GM18951 (cell line): ENCODE results near the gene CLSTN2.

Experiments used
- POLR2A ChIP-seq: IDR thresholded peaks from 4 replicates; pipeline ENCODE4 v1.6.1; 2011; ENCODE audit warnings: mild to moderate bottlenecking; ENCODE audit not compliant: insufficient read length, insufficient read depth; ENCODE audit errors: extremely low read depth
- in situ Hi-C: fragments of 300-500 bp; cut with MboI; formaldehyde crosslinking; loops from one replicate; pipeline ENCODE4 v1.12.0; 2022; ENCODE audit warnings: low sequenced_read_pairs, mixed read lengths, inconsistent platforms; ENCODE audit not compliant: unreplicated experiment

CLSTN2 gene

DNA sequence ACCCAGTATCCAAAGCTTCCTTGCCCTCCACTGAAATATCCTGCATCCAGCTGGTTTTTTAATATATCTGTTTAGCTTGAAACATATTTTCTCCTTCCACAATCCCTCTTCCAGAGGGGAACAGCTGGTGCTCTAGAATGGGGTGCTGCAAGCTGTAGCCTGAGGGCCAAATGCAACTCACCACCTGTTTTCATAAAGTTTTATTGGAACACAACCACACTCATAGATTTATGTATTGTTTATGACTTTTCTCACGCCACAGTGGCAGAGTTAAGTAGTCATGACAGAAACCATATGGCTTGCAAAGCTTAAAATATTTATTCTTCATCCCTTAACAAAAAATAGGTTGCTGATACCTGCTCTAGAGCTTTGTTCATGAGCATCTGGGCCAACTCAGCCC is 298.7 kb downstream of the CLSTN2 start:
- in situ Hi-C loops: no loop called here
- TF ChIP-seq POLR2A: no peak

DNA sequence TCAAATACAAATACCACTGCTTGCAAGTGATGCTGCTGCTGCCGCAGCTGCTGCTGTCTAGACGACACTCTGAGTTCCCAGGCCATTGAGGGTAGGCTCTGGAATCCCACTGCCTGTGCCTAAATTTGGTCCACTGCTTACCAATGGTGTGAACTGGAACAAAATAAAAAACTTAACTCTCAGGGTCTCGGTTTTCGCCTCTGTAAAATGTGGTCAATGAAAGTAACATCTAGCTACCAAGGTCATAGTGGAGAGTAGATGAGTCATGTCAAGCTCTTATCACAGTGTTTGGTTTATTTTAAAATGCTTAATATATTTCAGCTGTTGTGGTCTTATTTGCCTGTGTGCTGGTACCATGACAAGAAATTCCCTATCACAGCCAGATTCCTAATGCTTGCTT is 299.3 kb downstream of the CLSTN2 start:
- no peak for TF ChIP-seq POLR2A
- in situ Hi-C loops: no loop called here

DNA sequence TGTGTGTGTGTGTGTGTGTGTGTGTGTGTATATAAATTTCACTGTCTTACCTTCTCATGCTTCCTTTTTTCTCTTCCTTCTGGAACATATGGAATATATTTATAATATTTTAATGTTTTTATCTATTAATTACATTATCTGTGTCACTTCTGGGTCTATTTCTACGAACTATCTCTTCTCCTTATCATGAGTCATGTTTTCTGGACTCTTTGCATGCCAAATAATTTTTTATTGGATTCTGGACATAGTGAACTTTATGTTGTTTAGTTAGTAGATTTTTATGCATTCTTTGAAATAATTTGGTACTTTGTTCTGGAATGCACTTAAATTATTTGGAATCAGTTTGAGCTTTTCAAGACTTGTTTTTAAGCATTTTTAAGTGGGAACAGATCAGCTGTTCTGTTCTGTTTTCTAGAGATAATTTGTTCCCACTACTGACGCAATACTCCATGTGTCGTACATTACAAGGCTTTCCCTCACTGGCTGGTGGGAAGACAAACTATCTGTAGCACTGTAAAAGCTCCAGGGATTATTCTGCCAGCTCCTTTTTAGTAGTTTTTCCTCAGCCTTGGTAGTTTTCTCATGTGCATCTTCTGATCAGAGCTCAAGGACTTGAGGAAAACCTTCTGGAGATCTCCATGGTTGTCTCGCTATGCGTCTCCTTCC is 302.0 kb downstream of the CLSTN2 start:
- in situ Hi-C loops: no loop called here

DNA sequence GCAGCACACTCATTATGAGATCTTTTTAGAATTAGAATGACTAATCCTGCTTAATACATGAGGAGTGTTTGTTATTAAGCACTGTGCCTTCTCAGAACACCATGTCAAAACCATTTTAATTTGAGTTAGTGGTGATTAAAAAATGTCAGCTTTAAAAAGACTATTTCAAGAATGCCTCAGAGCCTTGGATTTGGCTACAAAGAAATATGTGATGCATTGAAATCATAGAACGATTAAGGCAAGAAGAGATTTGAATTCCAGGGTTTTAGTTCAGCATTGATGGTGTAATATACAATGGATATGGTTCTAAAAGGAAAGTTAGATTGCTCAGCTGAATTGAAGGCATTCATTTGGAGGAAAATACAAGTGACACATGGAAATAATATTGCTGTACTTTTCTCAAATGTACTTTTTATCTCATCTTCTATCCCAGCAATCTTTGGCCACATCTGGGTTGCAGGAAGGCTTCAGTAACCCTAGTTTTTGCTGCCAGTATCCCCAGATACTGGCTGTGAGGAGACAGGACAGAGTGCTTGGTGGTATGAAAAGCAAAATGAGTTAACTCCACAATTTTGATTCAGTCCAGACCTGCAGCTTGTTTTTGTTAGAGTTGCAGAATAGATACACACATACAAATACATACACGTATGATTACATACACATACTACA is 303.8 kb downstream of the CLSTN2 start:
- in situ Hi-C loops: no loop called here
- TF ChIP-seq POLR2A: no peak

More for the DNA sequence above, 302.0 kb downstream of the CLSTN2 start:
- TF ChIP-seq POLR2A: no peak

DNA sequence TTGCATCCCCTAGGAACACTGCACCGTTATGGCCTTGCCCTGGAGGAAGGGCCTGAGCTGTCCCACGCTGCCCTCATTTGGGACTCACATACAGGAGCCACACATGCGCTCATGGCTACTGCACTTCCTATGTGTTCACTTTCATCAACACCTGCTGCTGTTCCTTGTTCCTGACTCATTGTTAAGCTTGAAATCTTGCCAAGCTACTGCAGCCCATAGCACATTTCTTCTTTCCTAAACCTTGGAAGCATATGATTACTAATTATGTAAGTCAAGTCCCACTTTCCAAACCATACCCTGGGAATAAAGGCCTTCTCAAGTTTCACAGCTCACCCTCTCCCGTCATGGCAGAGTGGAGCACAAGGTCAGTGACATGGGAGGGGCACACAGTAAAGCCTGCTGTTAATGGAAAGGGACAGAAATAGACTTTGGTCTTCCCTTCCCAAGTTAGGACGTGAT is 307.9 kb downstream of the CLSTN2 start:
- in situ Hi-C loops: no loop called here
- TF ChIP-seq POLR2A: no peak

DNA sequence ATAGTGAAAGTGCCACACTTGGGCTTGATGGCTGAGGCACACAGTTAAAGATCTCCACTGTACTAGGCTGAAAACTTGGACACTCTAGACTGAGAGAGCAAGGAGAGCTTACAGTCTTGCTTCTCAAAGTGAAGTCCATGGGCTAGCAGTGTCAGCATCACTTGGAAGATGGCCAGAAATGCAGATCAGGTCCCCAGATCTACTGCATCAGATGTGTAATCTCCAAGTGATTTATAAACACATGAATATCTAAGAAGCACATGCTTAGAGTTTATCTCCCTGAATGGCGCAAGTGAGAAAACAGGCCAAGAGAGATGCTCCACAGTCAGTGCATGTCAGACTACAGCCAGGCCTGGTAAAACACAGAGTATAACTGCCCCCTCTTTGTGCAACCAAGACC is 308.6 kb downstream of the CLSTN2 start:
- no peak for TF ChIP-seq POLR2A
- in situ Hi-C loops: no loop called here

DNA sequence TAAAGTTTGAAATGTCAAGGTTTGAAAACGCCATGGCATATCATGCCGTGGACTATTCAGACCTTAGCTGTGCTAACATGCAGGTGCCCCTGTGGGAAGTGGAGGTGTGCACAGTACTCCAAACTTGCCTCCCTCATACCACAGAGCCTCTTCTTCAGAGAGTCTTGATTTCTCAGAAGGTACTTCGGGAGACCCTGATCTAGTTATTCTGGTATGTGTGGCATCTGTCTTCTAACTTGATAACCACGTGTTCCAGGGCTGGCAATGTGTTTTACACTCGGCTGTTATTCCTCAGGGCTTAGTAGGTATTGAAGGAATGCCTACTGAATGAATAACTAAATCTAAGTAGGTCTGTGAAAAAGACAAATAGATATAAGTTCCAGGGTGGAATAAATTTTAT is 309.9 kb downstream of the CLSTN2 start:
- no peak for TF ChIP-seq POLR2A
- in situ Hi-C loops: no loop called here

DNA sequence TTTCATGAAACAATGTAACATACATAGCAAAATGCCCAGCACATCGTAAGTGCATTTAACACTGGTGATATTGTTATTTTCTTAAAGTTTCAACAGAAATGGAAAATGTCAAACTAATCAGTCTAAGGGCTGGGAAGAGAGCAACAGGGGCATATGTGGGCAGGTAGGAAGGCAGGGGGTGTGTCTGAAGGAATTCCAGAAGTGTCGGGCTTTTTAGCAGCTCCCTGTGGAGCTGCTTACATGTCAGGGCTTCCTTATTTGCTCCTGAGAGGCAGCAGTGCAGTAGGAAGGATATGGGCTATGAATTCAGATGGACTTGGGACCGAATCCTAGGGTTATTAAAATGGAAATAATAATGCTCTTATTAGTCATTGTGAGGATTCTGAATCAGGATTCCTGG is 311.6 kb downstream of the CLSTN2 start:
- in situ Hi-C loops: no loop called here
- no peak for TF ChIP-seq POLR2A

DNA sequence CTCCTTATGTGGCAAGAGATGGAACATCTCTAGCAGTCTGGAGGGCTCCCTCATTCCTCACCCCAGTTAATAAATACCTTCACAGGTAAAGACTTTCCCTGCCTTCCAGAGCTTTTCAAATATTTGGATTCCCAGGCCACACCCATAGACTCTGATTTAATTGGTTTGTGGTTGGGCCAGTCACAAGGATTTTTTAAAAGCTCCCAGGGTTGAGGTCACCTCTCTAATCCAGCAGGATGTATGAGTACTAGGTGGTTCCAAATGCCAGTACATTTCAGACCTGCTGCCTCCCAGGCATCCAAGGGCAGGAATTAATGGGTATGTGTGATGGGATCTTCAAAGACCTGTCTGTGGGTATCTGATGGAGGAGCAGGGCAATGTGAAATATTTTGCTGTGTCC is 312.8 kb downstream of the CLSTN2 start:
- in situ Hi-C loops: no loop called here
- no peak for TF ChIP-seq POLR2A

DNA sequence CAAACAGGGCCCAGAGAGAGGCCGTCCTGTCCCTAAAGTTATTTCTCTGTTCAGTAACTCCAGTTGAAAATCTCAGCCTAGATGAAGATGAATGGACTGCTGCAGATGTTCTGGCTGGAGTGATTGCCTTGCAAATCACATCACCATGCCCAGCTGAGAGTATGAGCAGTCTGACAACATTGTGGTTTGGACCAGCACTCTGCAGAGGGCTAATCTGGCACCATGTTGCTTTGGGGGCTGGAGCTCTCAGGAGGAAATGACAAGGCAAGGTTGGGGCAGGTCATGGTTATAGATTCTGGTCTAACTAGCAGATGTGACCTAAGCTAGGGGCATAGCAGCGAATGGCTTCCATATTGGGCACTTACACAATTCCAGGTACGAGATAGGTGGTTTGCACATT is 314.2 kb downstream of the CLSTN2 start:
- in situ Hi-C loops: no loop called here
- TF ChIP-seq POLR2A: no peak

DNA sequence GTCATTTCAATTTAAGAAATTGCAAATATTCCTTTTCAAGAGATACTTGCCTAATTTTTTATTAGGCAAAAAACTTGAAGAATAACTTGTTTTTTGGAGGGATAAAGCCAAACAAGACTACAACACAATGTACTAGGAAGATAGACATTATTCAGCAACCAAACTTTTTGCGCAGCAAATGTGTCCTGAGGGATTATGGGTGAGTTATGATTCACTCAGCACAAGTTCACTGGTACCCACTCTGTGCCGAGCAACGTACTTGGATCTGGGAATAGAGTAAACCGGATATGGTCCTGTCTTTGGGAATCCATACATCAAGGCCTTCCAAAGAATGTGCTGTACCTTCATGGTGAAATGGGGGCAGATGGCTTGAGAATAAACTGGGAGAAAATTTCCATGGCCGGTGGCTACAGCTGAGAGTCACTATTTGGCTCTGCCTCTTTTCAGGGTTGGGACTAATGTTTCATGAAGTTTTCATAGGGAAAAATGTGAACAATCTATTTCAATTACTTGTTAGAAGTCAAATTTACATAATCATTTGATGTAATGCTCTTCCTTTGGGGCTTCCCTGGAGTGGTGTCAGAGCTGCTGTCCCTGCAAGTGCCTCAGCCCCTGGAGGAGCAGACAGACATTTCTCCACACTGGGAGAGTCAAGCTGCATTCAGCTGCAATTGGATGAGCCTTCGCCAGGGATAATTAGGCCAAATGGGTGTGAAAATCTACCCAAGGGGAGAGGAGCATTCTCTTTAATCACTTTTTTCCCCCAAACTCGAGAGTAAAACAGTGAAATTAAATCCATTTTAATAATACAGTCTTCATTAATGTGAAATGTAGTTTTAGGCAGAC is 315.2 kb downstream of the CLSTN2 start:
- TF ChIP-seq POLR2A: no peak
- in situ Hi-C loops: no loop called here

DNA sequence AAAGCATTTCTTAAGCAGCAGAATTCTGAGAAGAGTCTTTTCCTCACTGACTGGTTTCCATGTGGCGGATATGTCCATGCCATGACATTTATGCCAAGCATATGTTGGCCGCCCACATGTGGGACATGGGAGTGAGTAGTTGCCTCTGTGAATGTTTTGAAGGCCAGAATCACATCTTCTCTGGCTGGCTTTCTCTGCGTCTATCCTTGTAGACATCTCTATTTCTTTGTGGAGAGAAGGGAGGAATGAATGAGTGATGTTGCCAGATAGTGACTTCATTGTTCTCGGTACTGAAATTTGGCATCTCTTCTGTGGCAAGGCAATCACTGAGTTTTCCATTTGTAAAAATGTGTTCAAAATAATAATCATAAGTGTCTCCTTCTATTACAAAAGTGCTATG is 316.0 kb downstream of the CLSTN2 start:
- in situ Hi-C loops: no loop called here
- no peak for TF ChIP-seq POLR2A

DNA sequence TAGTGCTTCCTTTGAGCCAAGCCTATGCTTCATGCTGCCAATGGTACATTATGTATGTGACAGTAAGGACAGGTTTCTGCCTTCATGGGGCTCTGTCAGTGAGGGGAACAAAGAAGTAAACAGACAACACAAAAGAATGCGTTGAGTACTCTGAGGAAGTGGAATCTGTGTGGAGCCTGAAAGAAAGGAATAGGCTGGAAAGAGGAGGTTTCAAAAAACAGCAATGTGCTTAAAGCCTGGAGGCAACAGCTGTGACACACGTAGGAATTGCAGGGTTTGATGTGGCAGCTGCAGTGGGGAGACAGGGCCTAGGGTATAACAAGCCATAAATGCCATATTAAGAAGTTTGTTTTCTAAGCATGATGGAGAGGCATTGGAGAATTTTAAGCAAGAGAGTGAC is 316.7 kb downstream of the CLSTN2 start:
- TF ChIP-seq POLR2A: no peak
- in situ Hi-C loops: no loop called here

DNA sequence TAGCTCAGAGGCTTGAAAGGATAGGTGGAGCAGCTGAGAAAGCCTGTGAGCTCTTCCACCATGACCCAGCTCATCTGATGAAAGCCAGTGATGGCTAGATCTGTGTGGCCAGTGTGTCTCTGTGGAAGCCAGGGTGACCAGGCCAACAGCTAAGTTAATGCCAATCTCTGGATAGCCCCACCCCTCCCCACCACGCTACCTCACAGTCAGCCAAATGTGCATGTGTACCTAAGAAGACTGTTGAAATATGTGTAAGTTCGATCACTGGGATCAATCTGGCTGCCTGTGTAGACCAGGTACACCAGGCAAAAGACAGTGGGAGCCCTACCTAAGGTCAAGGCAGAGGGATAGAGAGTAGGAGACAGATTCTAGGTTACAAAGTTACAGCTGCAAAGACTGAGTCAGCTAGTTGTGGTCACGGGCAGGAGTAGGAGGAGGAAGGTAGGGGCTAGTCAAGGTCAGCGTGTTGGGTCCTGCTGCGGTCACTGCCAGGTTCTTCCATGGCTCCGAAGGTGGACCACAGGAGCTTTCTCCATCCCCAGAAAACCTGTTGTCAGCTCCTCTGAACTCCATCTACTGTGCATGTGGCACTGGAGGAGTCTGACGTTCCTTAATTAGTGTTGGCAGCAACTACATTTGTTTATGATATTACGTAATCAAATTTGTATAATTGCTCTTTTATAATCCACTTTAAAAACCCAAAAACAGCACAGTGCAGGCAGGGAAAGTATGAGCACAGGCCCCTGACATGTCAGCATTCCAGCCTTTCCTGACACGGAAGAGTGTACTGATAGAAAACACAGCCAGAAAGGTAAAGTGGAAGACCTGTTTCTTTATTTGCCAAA is 318.0 kb downstream of the CLSTN2 start:
- TF ChIP-seq POLR2A: no peak
- in situ Hi-C loops: no loop called here
